GOT3 (cell line): ENCODE measurements around the gene IL12RB2.
A peak's percentile ranks its signal among the peaks of the same experiment; 100 is the strongest.
"Not testable (repeated sequence)": the region's sequence is repeated elsewhere in the genome, so short reads cannot be mapped to it uniquely, and the experiment has no call there.

ENCODE experiments used
- DNase-seq: peaks from one replicate; lab custom pipeline; 2025; ENCODE audit warnings: mixed read lengths; lab: John Stamatoyannopoulos, UW

Gene IL12RB2

DNA sequence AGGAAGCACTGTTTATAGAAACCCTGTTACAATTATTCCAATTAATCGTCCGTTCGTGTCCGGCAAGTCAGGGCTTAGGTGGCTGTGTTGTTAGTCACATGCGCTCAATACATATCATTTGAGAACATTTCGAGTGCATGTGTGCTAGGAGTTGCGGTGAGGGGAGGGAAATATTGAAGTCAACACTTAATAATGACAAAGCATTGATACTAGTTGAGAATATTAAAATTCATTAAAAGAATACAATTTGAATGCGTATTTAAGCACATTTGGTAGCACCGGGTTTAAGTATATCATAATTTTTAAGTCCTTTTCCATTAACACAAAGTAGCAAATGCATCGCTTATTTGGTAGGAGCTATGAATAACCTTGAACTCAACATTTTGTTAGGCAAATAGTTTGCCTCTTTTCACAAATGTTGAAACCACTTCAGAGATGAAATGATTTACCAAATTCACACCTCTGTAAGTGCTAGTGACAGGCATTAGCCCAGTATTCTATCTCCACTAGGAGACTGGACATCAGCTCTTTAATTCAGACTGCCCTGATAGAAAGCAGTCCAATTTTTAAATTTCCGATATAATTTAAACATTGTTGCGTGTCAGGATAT lies 123.6 kb downstream of the IL12RB2 start:
- DNase-seq = no peak

- DNase-seq = no peak
Observed at GRCh38 chr1:67431869-67432578, 124.4 kb downstream of the IL12RB2 start.

DNA sequence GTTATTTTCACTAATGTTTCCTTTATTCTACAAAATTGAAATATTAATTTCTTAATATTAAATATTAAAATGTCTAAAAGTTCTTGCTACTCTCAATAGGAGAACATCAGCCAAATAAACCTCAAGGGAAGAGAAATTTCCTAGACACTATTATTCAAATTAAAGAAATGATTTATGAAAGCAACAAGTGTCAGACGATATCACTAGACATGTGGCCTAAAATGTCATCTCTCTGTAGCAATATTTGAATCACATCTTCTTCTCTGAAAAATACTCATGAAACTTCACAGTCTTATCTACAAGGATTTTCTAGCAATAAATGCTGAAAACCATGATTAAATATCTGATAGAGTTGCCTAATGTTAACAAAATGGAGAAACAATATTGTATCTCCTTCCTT lies 125.1 kb downstream of the IL12RB2 start:
- no peak for DNase-seq

GRCh38 chr1:67433837-67434236 lies 126.2 kb downstream of the IL12RB2 start:
- no peak for DNase-seq

DNA sequence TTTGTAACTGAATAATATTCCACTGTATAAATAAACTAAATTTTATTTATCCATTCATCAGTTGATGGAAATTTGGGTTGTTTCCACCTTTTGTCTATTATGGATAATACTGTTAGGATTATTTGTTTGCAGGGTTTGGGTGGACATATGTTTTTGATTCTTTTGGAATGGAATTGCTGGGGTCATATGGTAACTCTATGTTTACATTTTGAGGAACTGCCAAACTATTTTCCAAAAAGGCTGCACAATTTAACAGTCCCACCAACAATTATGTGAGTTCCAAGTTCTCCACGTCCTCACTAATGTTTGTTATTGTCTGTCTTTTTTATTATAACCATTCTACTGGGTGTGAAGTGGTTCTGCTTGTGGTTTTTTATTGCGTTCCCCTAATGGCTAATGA lies 126.8 kb downstream of the IL12RB2 start:
- no peak for DNase-seq

GRCh38 chr1:67436511-67437055 lies 128.9 kb downstream of the IL12RB2 start:
- DNase-seq = no peak

- DNase-seq = no peak
Observed at GRCh38 chr1:67437961-67438360, 130.3 kb downstream of the IL12RB2 start.

DNA sequence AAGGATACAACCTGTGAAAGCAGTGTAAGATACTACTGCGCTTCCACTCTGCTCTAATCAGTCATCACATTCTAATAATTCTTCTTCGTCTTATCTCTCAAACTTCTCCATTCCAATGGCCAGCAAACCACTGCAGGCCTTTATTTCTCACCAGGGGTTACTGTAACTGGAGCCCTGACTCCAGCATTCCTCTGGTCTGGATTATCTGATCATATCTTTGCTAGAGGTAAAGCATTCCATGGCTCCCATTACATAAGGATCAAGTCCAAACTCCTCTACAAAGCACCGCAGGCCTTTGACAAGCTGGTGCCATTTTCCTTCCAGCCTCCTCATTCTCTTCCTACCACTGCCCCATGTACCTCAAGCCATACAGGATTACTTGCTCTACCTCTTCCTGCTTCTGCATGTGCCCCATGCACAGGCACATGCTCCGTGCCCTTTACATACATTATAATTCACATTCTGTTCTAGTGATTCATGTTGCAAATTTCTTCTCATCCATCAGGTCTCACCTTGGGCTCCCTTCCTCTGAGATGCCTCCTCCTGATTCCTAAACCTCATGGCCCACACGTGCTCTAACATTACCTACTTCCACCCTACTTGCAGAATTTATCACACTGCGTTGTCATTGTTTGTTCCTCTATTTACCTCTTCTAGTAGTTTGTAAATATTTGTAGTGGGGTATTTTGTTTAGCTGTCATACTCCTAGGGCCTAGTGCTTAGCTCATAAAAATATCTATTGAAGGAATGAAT lies 131.8 kb downstream of the IL12RB2 start:
- DNase-seq = no peak

- DNase-seq = no peak
Observed at GRCh38 chr1:67440339-67440738, 132.7 kb downstream of the IL12RB2 start.

DNA sequence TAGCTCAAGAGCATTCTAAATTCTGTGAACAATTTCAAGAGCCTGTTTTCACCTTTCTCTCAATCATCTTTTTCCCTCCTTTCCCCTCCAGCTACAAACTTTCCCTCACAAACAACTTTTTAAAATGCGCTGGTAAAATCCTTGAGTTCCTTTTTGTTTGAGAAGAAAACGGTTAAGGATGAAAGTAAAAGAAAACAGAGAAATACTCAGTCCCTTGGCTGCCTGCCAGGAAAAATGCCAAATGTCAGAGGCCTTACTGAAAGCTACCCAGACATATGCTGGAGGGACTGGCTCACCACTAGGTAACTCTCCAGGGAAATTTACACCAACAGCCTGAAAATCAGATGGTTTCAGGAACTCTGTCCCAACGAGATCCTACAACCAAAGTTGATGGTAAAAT lies 133.5 kb downstream of the IL12RB2 start:
- peak; percentile 8 for DNase-seq

DNA sequence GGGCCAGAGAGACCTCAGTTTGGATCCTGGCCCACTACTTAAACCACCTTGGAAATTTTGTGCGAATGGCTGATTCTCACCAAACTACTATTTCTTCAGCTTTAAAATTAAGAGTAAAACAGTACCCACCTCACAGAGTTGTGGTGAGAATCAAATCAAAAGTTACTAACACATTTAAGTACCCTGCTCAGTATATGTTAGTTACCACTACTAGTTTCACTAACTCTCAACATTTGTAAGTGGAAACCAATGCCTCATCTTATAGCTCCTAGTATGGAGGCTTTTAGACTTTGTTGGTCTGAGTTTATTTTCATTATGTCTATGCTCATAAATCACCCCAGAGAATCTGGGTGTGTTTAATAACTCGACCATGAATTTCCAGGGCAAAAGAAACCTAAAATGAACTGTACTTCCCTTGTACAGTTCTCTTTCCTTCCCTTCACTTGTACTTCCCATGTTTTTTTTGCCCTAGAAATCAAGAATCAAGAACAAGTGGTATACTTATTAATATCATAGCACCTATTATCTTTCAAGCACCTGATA lies 134.1 kb downstream of the IL12RB2 start:
- no peak for DNase-seq

- DNase-seq = not testable (repeated sequence)
Observed at GRCh38 chr1:67446014-67446413, 138.3 kb downstream of the IL12RB2 start.
